Uterus (tissue), 2 donors: ENCODE measurements around the gene OR51V1.

Source experiments
- POLR2A ChIP-seq, 2 donors: fragments of 450-650 bp; IDR thresholded peaks; one replicate each; pipeline ENCODE4 v1.6.1; 2016; ENCODE audit warnings: antibody characterized with exemption in 2 of 2, mild to moderate bottlenecking in 1 of 2, moderate library complexity in 1 of 2
- TF ChIP-seq, protein P1 (sequence below), 4 experiments: fragments of 200-600 bp in 2 of 4; fragments of 450-650 bp in 2 of 4; sonication (generic) in 2 of 4; IDR thresholded peaks; one replicate each; pipeline ENCODE4 v1.5.1; 2016 to 2019; ENCODE audit warnings: antibody characterized with exemption in 4 of 4, mild to moderate bottlenecking in 2 of 4, moderate library complexity in 1 of 4

DNA sequence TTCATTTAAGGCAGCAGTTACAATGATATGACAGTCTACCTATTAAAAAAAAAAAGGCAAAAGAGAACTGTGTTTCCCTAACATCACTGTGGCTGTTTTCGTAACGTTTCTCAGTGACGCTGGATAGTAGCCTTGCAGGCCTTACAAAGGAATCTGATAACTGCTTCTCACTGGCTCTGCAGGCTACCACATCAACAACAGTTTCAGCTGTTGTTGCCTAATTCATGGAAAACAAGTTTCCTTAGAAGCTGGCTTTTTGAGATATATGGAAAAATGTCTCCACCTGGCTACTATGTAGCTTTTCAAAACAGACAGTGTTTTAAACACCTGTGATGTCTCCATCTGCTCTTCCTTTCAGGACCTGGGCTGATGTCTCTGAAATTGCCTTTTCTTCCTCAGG, 3.8 kb downstream of the OR51V1 start:
- TF ChIP-seq, protein P1, sequence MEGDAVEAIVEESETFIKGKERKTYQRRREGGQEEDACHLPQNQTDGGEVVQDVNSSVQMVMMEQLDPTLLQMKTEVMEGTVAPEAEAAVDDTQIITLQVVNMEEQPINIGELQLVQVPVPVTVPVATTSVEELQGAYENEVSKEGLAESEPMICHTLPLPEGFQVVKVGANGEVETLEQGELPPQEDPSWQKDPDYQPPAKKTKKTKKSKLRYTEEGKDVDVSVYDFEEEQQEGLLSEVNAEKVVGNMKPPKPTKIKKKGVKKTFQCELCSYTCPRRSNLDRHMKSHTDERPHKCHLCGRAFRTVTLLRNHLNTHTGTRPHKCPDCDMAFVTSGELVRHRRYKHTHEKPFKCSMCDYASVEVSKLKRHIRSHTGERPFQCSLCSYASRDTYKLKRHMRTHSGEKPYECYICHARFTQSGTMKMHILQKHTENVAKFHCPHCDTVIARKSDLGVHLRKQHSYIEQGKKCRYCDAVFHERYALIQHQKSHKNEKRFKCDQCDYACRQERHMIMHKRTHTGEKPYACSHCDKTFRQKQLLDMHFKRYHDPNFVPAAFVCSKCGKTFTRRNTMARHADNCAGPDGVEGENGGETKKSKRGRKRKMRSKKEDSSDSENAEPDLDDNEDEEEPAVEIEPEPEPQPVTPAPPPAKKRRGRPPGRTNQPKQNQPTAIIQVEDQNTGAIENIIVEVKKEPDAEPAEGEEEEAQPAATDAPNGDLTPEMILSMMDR (IDR thresholded peaks at IDR 0.05), result no peak
- no peak for TF ChIP-seq POLR2A (IDR thresholded peaks at IDR 0.05)
